Urinary bladder (tissue), 4 donors: ENCODE results near the gene AKAP12. TPM values are rescaled to one million over a fixed set of nuclear protein-coding genes. Genes with fewer than 3 reads are reported as not detected.

Experiments
- DNase-seq: peaks from one replicate; pipeline ENCODE4 v3.0.0-alpha.2; 2015; ENCODE audit errors: extremely low spot score
- H3K27ac ChIP-seq: one replicate; pipeline ENCODE4 v1.5.1; 2013; ENCODE audit warnings: low read depth, mild to moderate bottlenecking, moderate library complexity
- H3K36me3 ChIP-seq: one replicate; pipeline ENCODE4 v1.6.1; 2013; ENCODE audit warnings: mild to moderate bottlenecking, moderate library complexity; ENCODE audit not compliant: insufficient read depth
- H3K4me1 ChIP-seq: one replicate; pipeline ENCODE4 v1.6.1; 2013; ENCODE audit warnings: mild to moderate bottlenecking, moderate library complexity; ENCODE audit not compliant: insufficient read depth
- H3K4me3 ChIP-seq: one replicate; pipeline ENCODE4 v1.5.1; 2013; ENCODE audit warnings: low read depth, low read length
- WGBS: extraction: QIAGEN DNeasy Blood & Tissue Kit; methylation state at CpG from one replicate; pipeline ENCODE4 v1.1.7; 2013; 5-methylcytosine and 5-hydroxymethylcytosine counted together
- polyA plus RNA-seq: library from polyadenylated mRNA; stranded (reverse); fragments of 200-250 nt; gene quantifications from one replicate; pipeline ENCODE4 v1.2.3, GENCODE V29; 2013
- total RNA-seq: library from RNA; depleted of rRNA; stranded (reverse); fragments of >200 nt; gene quantifications from one replicate; pipeline ENCODE4 v1.2.3, GENCODE V29; 2014
- donor health status: healthy with polysubstance abuse.
- donor health status: healthy.

Gene AKAP12
- total and polyA plus RNA-seq, 2 donors = 43.3 to 226 TPM

- Histone ChIP-seq H3K4me1 (no peaks in the 10 kb centered on the region), H3K36me3 (no peaks in the 10 kb centered on the region), H3K27ac (no peak overlapping the region), H3K4me3 (no peak overlapping the region)
- WGBS = 91% methylated on average over 11 of the region's 11 CpGs
- no peak for DNase-seq
Observed at GRCh38 chr6:151387175-151387970, 147.6 kb downstream of the AKAP12 start.

- no peak overlapping the region for H3K4me3 ChIP-seq
- H3K36me3 ChIP-seq = no peaks in the 10 kb centered on the region
- 98% methylated on average over 2 of the region's 2 CpGs for WGBS
- no peak for DNase-seq
- H3K4me1 ChIP-seq = no peaks in the 10 kb centered on the region
- no peak overlapping the region for H3K27ac ChIP-seq
Observed at GRCh38 chr6:151388236-151388635, 148.5 kb downstream of the AKAP12 start.

DNA sequence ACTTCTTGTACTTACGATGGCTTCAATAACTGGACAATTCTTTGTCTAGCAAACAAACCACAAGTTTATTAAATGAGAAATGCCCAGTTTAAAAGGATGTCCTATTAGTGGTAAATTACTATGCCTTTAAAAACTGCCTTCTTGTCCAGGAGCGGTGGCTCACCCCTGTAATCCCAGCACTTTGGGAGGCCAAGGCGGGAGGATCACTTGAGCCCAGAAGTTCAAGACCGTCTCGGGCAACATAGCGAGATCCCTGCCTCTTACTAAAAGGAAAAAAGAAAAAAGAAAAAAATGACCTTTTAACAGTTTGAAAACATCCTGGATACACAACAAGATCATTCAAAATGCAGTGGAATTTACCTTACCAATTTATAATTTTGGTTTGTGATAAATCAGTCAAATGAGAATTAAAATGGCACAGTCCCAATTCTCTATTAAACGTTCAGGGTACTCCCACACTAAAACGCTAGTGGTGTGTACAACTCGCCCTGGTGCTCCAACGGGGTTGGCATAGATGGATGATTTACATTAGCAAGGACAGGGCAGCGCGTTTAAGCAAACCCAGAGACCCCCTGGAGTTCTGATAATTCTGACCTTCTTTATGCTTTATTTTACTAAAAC lies 149.3 kb downstream of the AKAP12 start:
- peaks cover 3% of the 10 kb centered on the region for H3K4me1 ChIP-seq
- peak overlapping the region; percentile 95 for H3K27ac ChIP-seq
- peak overlapping the region; percentile 73 for H3K4me3 ChIP-seq
- DNase-seq = no peak
- WGBS = 27% methylated on average over 12 of the region's 12 CpGs
- H3K36me3 ChIP-seq = no peaks in the 10 kb centered on the region

DNA sequence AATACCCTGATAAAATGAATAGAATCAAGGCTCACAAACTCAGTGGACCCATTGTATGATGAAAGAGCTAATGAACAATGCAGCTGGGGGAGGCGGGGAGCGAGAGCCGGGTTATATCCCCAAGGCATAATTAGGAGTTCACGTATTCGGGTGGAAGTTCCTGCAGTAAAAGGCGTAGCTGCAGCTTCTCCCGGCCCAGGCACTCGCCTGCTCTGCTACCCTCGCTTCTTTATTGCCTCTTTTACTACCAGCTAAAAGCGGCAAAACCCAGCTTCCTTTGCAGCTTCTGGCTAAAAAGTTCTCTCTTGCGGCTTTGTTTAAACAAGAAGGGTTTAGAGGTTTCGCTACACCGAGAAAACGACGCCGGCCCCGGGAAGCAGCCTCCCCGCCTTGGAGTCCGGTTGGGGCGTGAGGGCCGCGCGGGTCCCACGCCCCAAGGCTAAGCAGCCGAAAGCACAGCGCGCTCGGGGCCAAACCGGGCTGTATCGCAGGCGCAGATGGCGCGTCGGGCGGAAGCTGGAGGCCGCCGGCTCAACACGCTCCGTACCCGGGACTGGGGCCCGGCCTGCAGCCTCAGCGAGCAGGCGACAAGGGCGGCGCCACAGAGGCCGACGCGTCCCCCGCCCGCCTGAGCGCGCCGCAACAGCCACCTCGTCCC lies 150.0 kb downstream of the AKAP12 start:
- Histone ChIP-seq H3K4me3 (peak overlapping the region; percentile 73), H3K36me3 (no peaks in the 10 kb centered on the region), H3K4me1 (peaks cover 3% of the 10 kb centered on the region), H3K27ac (peak overlapping the region; percentile 95)
- under 1% methylated on average over 54 of the region's 54 CpGs for WGBS
- DNase-seq = peak; percentile 59

GRCh38 chr6:151390276-151390850 lies 150.6 kb downstream of the AKAP12 start:
- Histone ChIP-seq H3K36me3 (no peaks in the 10 kb centered on the region), H3K27ac (peak overlapping the region; percentile 97), H3K4me1 (peaks cover 3% of the 10 kb centered on the region), H3K4me3 (peak overlapping the region; percentile 73)
- DNase-seq = peak; percentile 95
- under 1% methylated on average over 79 of the region's 79 CpGs for WGBS

- H3K36me3 ChIP-seq = no peaks in the 10 kb centered on the region
- H3K4me1 ChIP-seq = peaks cover 3% of the 10 kb centered on the region
- WGBS = under 1% methylated on average over 73 of the region's 78 CpGs
- peak overlapping the region; percentile 97 for H3K27ac ChIP-seq
- DNase-seq = no peak
- H3K4me3 ChIP-seq = peak overlapping the region; percentile 73
Observed at GRCh38 chr6:151390851-151391470, 151.2 kb downstream of the AKAP12 start.

- Histone ChIP-seq H3K4me1 (peaks cover 3% of the 10 kb centered on the region), H3K36me3 (no peaks in the 10 kb centered on the region), H3K27ac (peak within 1 kb of the TSS; percentile 97), H3K4me3 (peak within 1 kb of the TSS; percentile 73)
- 1% methylated on average over 53 of the region's 57 CpGs for WGBS
- DNase-seq = no peak
Observed at GRCh38 chr6:151391471-151392413, 152.0 kb downstream of the AKAP12 start, which contains the start of gene ZBTB2. Gene ZBTB2, minus strand, starts transcription at chr6:151391559. Its CDS starts 17,922 bp downstream, at chr6:151373637.

- 6% methylated on average over 3 of the region's 3 CpGs for WGBS
Observed at GRCh38 chr6:151392427-151392826, 152.7 kb downstream of the AKAP12 start.

DNA sequence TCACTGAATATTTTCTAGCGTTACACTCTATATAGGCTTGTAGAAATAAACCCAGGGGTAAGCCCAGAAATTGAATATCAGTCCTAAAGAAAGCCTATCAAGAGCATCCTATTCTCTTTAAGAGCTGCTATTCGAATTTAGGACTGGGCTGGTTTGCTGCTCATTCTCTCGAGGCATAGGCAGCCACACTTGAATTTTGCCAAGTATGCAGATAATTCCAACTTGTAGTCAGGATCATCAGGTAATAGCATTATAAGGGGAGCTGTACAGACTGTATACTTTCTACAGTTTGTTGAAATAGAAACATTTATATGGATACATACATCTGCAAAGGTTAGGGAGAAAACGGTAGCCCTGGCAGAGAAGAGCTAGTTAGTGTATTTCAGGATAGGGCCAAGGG lies 153.6 kb downstream of the AKAP12 start:
- DNase-seq = no peak
- H3K4me1 ChIP-seq = peaks cover 3% of the 10 kb centered on the region
- H3K4me3 ChIP-seq = no peak overlapping the region
- no peak overlapping the region for H3K27ac ChIP-seq
- no peaks in the 10 kb centered on the region for H3K36me3 ChIP-seq
- WGBS = 69% methylated on average over 4 of the region's 4 CpGs

More at GRCh38 chr6:151392427-151392826, 152.7 kb downstream of the AKAP12 start:
- H3K27ac ChIP-seq = no peak overlapping the region
- peaks cover 3% of the 10 kb centered on the region for H3K4me1 ChIP-seq
- DNase-seq = no peak
- H3K4me3 ChIP-seq = peak overlapping the region; percentile 73
- H3K36me3 ChIP-seq = no peaks in the 10 kb centered on the region

GRCh38 chr6:151399679-151400078 lies 159.9 kb downstream of the AKAP12 start:
- Histone ChIP-seq H3K36me3 (no peaks in the 10 kb centered on the region), H3K4me3 (no peak overlapping the region), H3K4me1 (no peaks in the 10 kb centered on the region), H3K27ac (no peak overlapping the region)
- 84% methylated on average over 3 of the region's 3 CpGs for WGBS
- no peak for DNase-seq

- 75% methylated on average over 6 of the region's 6 CpGs for WGBS
- H3K4me1 ChIP-seq = no peaks in the 10 kb centered on the region
- H3K36me3 ChIP-seq = no peaks in the 10 kb centered on the region
- no peak overlapping the region for H3K4me3 ChIP-seq
- no peak overlapping the region for H3K27ac ChIP-seq
- DNase-seq = no peak
Observed at GRCh38 chr6:151400473-151400872, 160.7 kb downstream of the AKAP12 start.

- no peak overlapping the region for H3K27ac ChIP-seq
- 99% methylated on average over 1 of the region's 1 CpG for WGBS
- H3K36me3 ChIP-seq = no peaks in the 10 kb centered on the region
- H3K4me3 ChIP-seq = no peak overlapping the region
- no peak for DNase-seq
- H3K4me1 ChIP-seq = no peaks in the 10 kb centered on the region
Observed at GRCh38 chr6:151402228-151402627, 162.5 kb downstream of the AKAP12 start.
